NCI-H2029 treated with DMSO at 0.1 percent for 48 hours (cell line): ENCODE results near the gene EGFL8.
"Not testable (repeated sequence)": the region's sequence is repeated elsewhere in the genome, so short reads cannot be mapped to it uniquely, and the experiment has no call there.

Experiments used
- DNase-seq: peaks from one replicate; lab custom pipeline; 2025; lab: John Stamatoyannopoulos, UW

The EGFL8 gene

GRCh38 chr6:32183483-32184083 lies 19.2 kb downstream of the EGFL8 start:
- no peak for DNase-seq

DNA sequence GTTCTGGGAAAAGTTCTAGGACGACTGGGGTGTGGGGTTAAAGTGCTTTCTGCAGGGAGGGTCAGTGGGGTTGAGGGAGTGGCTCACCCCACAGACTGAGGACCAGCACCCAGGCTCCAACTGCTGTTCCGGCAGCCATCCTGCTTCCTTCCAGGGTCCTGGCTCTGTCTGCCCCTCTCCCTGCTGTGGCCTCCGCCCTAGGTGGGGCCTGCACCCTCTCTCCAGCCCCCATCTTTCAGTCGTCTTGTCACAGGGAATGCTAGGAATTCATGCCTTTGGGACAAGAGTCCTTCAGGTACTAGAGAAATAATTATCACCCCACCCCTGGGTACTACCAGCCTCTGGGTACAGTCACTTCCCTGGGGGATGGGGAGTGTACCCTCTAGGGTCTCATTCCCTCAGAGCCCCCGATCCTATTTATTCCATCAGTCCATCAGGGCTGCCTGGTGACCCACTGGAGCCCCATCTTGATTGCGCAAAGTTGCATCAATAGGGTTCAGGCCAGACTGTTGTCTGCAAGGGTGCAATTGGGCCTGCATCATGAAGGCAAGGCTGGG lies 19.8 kb downstream of the EGFL8 start, which contains the start of gene AGER:
Gene AGER, minus strand, starts transcription at position 170 of the 557 bp plus-strand sequence. Its CDS starts 31 bp downstream, at position 139.
- no peak for DNase-seq

GRCh38 chr6:32185681-32186131 lies 21.3 kb downstream of the EGFL8 start:
- not testable (repeated sequence) for DNase-seq

GRCh38 chr6:32186151-32186840 lies 21.9 kb downstream of the EGFL8 start:
- not testable (repeated sequence) for DNase-seq

GRCh38 chr6:32187009-32187709 lies 22.8 kb downstream of the EGFL8 start:
- DNase-seq: no peak

DNA sequence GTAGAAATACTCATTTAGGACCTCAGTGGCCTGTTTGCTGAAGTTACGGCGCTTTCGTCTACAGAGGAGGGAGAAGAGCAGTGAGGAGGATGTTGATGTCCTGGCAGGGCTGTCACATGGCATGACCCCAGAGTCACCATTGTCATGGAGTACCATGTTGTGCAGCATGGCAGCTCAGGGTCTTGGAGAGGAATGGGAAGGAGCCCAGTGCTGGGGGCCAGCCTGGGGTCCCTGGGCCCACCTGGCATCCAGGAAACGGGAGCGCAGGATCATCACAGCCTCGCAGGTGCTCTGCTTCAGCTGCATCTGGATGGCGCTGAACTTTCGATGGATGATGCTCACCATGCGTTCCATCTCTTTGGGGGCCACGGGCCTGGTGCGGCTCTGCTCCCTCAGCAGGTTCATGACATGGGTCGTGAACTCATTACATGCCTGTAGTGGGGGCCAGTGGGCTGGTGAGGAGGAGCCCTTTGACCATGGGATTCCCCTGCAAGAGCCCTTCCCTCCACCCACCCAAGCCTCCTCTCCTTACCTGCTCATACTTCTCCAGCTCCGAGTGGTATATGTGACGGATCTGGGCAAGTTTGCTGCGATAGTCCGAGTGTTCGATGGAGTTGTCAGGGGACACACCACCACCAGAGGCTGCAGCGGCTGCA lies 23.5 kb downstream of the EGFL8 start:
- DNase-seq: not testable (repeated sequence)

- no peak for DNase-seq
Observed at GRCh38 chr6:32188381-32189068, 24.1 kb downstream of the EGFL8 start.

DNA sequence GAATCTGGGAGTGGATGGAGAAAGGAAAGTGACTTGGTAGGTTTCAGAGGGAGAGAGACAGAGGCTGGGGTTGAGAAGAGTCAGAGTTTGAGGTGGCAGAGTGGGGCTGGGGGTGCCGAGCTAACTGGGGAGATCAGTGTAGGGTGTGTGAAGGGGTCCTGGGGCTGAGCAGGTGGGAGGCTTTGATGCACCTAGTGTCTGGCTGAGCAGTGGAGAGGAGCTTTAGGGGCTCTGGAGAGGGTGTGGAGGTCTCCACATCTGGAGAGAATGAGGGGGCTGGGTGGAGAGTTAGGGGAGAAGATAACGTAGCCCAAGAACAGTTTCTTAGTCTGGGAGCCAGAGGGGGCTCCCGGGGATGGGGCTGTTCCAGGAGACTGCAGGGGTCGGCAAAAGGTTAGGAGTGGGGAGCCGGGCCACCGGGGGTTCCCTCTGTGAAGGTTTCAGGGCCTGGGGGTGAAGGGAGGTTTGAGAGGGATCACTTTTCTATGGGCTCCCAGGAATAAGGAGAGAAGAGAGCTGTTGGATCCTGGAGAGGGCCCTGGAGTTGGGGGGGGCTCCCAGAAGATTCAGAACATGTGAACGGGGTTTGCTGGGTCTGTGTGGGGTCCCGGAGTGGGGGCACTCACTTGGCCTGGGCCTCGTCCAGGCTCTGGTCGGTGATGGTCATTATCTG lies 24.8 kb downstream of the EGFL8 start:
- no peak for DNase-seq

DNA sequence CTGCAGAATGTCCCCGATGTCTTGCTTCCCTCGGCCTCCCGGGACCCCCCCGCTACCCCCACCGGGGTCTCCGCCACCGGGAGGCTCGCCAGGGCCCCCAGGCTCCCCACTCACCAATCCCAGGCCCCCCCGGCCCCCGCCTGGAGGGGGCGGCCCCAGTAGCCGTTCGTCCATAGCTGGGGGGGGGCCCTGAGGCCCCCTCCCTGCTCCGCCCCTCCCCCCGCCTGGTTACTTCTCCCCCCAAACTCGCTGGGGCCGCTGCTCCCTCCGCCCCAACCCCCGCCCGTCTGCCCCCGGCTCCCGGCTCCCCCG lies 25.3 kb downstream of the EGFL8 start:
- DNase-seq: no peak

GRCh38 chr6:32190054-32190851 lies 25.9 kb downstream of the EGFL8 start, which contains the start of gene PBX2:
Gene PBX2 (minus strand): TSS chr6:32190202. CDS start chr6:32189915, 287 bp downstream.
- peak; percentile 81 for DNase-seq

DNA sequence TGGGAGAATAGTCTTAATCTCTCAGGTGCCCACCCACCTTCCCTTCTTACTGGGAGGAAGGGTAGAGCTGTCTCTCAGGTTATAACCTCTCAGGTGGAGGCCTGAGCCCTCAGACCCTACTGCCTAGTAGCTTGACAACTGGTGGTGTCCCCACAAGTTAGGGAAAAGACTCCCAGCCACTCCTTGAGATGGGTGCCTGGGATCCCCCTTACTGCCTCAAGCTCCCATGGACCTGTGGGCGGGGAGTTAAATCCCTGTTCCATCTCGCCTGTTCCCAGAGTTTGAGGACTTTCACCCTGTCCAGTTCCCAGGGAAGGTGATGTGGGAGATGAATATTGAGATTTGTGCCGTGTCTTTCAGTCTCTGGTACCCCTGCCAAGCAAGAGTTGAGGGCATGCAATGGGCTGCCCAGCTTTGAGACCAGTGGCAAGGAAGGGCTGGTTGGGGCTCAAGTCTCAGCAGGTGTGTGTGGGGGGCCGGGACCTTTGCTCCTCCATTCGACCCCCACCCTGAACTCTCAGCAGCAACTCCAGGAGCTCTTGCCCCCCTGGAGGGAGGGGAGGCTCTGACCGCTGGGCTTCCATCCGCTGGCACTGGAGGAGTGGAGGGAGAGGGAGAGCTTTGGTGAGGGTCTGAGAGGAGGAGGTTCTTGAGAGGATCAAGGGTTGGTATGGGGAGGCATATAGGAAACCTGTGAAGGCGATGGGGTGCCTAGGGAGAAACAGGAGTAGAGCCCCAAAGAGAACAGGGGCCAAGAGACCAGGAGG lies 26.7 kb downstream of the EGFL8 start:
- no peak for DNase-seq

DNA sequence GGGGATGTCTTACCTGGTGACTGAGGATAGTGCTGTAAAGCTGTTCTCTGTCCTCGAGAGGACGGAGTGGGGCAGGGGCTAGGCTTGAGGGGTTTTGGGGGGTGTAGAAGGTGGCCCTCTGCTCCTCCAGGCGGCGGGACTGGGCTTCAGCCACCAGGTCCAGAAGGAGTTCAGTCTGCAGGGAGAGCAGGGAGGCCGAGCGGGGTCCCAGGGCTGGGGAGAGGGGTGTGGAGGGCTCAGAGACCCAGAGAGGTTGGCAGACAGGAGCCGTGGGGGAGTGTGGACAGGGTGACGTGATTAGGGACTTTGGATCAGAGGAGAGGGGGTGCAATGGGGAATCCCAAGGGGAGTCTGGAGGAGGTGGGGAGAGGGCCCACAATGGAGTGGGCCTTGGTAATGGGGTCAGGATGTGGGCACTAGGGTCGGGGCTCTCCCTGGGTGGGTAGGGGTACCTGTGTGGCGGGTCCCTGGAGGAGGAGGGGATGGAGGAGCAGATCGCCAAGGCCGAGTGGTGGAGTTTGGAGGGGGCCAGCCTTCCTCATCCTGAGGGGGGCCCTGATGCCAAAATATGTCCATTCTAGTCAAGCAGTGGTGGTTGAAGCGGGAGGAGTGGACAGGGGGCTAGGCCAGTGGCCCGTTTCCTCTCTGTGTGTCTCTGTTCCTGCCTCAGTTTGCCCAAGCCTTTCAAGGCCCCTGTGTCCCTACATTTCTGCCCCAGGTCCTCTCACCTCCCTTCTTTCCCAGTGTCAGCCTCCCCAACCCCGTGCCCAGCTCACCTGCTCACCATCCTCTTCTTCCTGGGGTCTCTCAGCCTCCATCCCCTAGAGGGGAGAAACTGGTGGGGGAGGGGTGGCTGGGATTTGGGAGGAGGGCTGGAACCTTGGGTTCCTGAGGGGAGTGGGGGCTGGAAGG lies 27.6 kb downstream of the EGFL8 start:
- no peak for DNase-seq

DNA sequence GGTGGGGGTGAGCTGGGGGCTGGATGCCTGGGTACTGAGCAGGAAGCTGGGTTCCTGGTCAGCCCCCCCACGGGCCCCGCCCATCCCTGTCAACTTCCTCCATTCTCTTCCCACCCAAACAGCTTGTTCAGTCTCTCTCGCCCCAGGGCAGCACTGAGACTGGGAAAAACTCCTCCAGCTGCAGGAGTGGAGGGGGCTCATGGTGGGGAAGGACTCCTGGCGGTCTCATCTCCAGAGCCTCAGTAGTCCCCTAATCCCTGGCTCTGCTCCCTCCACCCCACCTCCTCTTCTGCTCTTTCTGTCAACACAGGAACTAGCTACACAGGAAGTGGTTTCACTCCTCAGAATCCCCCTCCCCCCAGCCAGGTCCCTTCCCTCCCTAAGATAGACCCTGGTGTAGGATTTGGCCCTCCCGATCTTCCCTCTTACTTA lies 28.2 kb downstream of the EGFL8 start, which contains the start of gene GPSM3:
Gene GPSM3, minus strand, starts transcription at position 36 of the 432 bp plus-strand sequence. CDS start 130 bp downstream, outside the sequence.
- DNase-seq: no peak

DNA sequence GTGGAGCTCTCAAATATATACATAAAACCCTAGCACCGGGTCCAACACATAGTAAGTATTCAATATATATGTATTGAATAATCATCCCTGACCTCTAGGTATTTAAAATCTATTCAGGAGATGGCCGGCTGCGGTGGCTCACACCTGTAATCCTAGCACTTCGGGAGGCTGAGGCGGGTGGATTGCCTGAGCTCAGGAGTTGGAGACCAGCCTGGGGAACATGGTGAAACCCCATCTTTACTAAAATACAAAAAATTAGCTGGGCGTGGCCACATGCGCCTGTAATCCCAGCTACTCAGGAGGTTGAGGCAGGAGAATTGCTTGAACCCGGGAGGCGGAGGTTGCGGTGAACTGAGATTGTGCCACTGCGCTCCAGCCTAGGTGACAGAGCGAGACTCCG lies 28.7 kb downstream of the EGFL8 start:
- not testable (repeated sequence) for DNase-seq

DNA sequence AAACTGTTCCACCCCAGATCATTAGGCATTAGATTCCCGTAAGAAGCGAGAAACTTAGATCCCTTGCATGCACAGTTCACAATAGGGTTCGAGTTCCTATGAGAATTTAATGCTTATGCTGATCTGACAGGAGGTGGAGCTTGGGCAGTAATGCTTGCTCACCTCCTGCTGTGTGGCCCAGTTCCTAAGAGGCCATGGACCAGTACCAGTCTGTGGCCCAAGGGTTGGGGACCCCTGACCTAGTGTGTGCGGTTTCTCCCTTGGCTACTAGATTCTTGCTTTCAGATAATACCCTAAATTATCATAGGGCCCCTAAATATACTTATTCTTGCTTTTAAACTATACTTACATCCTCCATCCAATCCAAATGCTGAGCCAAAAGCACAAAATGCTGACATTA lies 30.0 kb downstream of the EGFL8 start:
- DNase-seq: no peak

DNA sequence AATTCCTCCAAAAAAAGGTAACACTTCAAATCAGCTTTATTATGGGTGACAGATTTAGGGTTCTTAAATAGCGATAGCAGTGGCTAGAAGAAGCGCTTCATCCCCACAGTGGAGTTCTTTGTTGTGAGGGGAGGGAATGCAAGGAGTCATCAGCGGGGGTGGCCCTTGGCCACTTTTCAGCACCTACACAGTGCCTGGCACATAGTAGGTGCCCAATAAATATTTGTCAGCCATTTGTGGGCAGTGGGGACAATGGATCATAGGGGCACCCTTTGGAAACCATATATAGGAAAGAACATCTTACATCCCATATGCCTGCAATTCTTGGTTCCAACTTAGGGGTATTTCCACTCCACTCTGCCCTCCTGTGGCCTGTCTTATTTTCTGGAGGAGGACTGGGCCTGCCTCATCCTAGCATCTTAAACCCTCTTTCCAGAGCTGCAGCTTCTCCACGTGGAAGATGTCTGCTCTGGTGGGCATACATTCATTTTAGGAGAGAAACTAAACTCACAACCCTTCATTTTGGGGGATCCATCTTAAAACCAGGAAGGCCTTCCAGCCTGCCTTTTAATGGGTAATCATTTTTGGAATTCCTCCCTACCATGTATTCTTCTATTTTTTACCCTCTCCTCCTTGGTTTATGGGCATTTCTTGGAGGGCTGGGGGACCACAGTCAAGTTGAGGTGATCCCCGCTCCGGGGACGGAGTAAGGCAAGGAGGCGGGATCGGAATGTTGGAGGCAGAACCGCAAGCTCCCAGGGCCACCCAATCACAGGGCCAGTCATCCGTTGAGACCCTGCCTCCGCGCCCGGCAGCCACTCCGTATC lies 30.6 kb downstream of the EGFL8 start:
- no peak for DNase-seq

DNA sequence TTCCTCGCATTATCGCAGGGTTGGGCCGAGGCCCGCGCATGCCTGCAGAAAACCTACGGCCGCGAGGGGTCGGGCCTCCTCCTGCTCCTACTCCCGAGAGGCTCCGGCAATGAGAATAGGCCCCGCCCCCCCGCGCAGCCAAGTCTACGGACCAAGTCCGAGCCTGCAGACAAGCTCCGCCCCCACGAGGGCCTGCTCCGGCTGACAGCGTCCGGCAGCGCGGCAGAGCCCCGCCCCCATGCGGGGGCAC lies 31.2 kb downstream of the EGFL8 start:
- peak; percentile 97 for DNase-seq
